Activated T-cell treated with anti-CD3 and anti-CD28 coated beads, Interleukin-2, amount 50 U/mL, for 24 hours (primary cell): ENCODE data around the gene BLACAT1.
"Not testable (repeated sequence)": the region's sequence is repeated elsewhere in the genome, so short reads cannot be mapped to it uniquely, and the experiment has no call there.

Experiments
- DNase-seq: peaks from one replicate; pipeline ENCODE4 v3.0.0-alpha.2; 2020
- H3K27ac Mint-ChIP-seq: 2 replicates; pipeline ENCODE4 v1.8.0; 2020; ENCODE audit warnings: mild to moderate bottlenecking, mixed read lengths
- H3K27me3 Mint-ChIP-seq: 2 replicates; pipeline ENCODE4 v1.8.0; 2020; ENCODE audit warnings: mixed read lengths
- H3K36me3 Mint-ChIP-seq: 2 replicates; pipeline ENCODE4 v1.8.0; 2020; ENCODE audit warnings: low read depth, mixed read lengths
- H3K4me1 Mint-ChIP-seq: 2 replicates; pipeline ENCODE4 v1.8.0; 2020; ENCODE audit warnings: low read depth, mixed read lengths
- H3K4me3 Mint-ChIP-seq: 2 replicates; pipeline ENCODE4 v1.8.0; 2020; ENCODE audit warnings: mild to moderate bottlenecking, moderate library complexity, mixed read lengths
- H3K9me3 Mint-ChIP-seq: 2 replicates; pipeline ENCODE4 v1.8.0; 2020; ENCODE audit warnings: mixed read lengths

Gene BLACAT1

GRCh38 chr1:205430696-205431305, 25.0 kb downstream of the BLACAT1 start:
- DNase-seq = peak; percentile 76
- Mint-ChIP-seq H3K4me1 (peaks cover 8% of the 10 kb centered on the region), H3K9me3 (no peaks in the 10 kb centered on the region), H3K36me3 (no peaks in the 10 kb centered on the region), H3K4me3 (peak overlapping the region; percentile 77), H3K27me3 (peaks cover 5% of the 10 kb centered on the region), H3K27ac (no peak overlapping the region)

DNA sequence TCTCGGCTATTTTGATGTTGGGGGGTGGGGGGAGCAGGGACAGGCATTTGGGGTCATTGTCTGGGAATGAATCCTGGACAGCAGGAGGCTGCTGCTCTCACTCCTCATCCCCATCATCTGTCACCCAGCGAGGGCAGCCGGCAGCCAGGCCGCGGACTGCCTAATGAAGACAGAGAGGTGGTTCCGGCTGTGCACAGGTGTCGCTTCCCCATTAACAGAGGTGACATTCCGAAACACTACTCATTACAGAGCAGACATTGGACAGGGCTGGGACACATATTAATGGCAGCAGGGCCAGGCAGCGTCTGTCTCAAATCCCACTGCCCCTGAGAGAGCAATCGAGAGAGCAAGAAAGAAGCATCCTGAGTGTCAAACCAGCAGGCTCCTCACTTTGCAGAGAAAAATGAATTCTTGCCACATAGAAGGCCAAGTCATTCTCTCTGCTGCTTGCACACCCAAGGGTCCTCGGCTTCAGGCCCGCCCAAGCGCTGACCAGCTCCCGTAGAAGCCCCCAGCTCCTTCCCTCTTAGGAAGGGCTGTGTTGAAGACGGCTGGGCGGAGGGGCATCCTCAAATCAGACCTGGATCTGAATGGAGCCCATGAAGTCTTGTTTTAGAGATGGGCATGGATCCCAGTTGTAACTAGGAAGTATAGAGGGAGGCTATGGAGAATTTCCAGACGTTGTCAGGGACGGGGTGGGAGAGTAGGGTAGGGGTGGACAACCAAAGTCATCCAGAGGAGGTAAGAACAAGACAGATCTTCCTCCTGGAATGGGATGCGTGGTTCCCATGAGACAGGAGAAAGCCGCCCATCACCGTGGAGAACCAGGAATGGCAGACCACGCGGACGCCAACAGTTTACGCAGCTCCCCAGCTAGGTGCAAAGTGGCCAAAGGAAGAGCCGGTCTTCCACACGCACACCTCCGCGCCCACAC, 25.8 kb downstream of the BLACAT1 start:
- Mint-ChIP-seq H3K27ac (no peak overlapping the region), H3K4me1 (peaks cover 8% of the 10 kb centered on the region), H3K4me3 (peak overlapping the region; percentile 77), H3K9me3 (no peaks in the 10 kb centered on the region), H3K36me3 (no peaks in the 10 kb centered on the region), H3K27me3 (peaks cover under 1% of the 10 kb centered on the region)
- DNase-seq = no peak

DNA sequence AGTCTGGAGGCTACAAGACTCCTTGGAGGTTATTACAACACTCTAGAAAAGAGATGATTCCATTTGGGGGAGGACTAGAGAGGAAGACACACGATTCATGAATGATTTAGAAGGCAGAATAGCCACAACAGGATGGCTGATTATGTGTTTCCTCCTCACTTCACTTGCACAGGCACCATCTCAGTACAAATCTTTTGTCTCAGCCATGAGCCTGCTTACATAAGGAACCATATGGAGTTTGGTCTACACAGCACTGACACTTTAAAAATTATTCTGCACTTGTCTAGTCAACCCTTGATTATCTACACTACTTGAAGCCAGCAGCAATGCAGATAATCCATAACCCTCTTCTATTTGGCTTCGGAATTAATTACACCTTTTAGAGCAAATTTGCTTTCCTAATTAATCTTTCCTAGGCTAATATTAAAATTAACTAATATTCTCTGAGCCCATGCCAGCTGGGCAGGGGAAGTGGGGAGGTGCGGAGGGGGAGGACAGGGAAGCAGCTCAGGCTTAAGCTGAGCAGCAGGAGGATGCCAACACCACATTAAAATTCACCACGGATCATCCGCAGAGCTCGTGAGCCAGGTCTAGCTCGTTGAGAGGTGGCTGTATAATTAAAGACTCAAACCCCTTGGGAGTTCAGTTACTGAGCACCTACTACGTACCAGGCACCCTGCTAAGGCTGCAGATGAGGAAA, 30.8 kb downstream of the BLACAT1 start:
- Mint-ChIP-seq H3K4me3 (no peak overlapping the region), H3K36me3 (no peaks in the 10 kb centered on the region), H3K9me3 (no peaks in the 10 kb centered on the region), H3K27ac (no peak overlapping the region), H3K4me1 (no peaks in the 10 kb centered on the region), H3K27me3 (peaks cover 4% of the 10 kb centered on the region)
- no peak for DNase-seq

GRCh38 chr1:205423814-205424399, 31.9 kb downstream of the BLACAT1 start:
- H3K4me3 Mint-ChIP-seq = no peak overlapping the region
- H3K36me3 Mint-ChIP-seq = no peaks in the 10 kb centered on the region
- H3K4me1 Mint-ChIP-seq = no peaks in the 10 kb centered on the region
- H3K9me3 Mint-ChIP-seq = no peaks in the 10 kb centered on the region
- no peak overlapping the region for H3K27ac Mint-ChIP-seq
- peaks cover 4% of the 10 kb centered on the region for H3K27me3 Mint-ChIP-seq
- no peak for DNase-seq

DNA sequence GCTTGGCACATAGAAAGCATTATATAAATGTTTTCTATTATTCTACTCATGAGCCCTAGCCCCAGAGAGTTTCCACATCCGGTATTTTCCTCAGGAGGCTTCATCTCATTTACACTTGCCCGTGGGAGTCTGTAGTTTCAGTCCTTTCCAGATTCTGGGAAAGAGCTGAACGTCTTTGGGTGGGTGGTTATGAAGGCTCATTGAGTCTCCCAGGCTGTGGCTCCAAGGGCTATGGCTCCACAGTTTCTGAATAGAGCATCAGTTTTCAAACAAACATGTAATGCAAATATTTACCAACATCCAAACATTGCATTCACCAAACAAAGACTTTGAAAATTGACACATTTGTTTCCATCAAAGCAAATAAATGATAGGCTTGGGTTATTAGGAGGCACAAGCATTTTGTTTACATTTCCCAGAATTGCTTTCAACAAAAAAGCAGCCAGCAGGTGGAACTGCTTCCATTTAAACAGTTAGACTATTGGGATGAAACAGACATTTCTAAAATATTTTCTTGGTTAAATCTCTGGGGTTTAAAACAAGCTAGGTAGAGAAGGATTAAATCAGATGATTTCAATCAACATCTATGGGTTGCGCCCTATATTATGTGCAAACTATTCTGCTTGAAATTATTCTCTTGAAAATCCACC, 32.7 kb downstream of the BLACAT1 start:
- Mint-ChIP-seq H3K4me1 (no peaks in the 10 kb centered on the region), H3K36me3 (no peaks in the 10 kb centered on the region), H3K9me3 (no peaks in the 10 kb centered on the region), H3K27ac (no peak overlapping the region), H3K4me3 (no peak overlapping the region), H3K27me3 (peaks cover 4% of the 10 kb centered on the region)
- no peak for DNase-seq

DNA sequence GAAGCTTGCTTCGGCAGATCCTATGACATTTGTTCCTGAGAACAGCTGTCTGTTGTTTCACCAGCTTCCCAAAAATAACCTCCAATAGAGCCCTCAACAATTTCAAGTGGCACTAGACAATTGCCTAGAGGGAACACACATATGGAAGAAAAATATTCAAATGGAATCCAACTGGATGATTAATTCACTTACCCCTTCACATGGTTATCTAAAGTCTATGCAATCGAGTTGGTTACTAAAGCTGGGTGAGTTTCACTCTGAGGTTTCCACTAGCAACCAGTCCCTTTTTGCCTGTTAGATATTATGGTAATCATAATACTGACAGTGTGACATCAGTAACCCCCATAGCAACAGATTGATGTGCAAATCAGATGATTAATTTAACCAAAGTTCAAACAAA, 34.0 kb downstream of the BLACAT1 start, which contains the start of gene LEMD1:
Gene LEMD1, minus strand, starts transcription at position 259 of the 400 bp plus-strand sequence. CDS start 1,520 bp downstream, outside the sequence.
- H3K4me1 Mint-ChIP-seq = no peaks in the 10 kb centered on the region
- no peak for DNase-seq
- peaks cover 4% of the 10 kb centered on the region for H3K27me3 Mint-ChIP-seq
- no peaks in the 10 kb centered on the region for H3K36me3 Mint-ChIP-seq
- H3K9me3 Mint-ChIP-seq = no peaks in the 10 kb centered on the region
- no peak within 1 kb of the TSS for H3K4me3 Mint-ChIP-seq
- H3K27ac Mint-ChIP-seq = no peak within 1 kb of the TSS

- no peak overlapping the region for H3K27ac Mint-ChIP-seq
- no peaks in the 10 kb centered on the region for H3K9me3 Mint-ChIP-seq
- no peak overlapping the region for H3K4me3 Mint-ChIP-seq
- no peaks in the 10 kb centered on the region for H3K36me3 Mint-ChIP-seq
- H3K4me1 Mint-ChIP-seq = no peaks in the 10 kb centered on the region
- H3K27me3 Mint-ChIP-seq = peaks cover 4% of the 10 kb centered on the region
- no peak for DNase-seq
Observed at GRCh38 chr1:205420938-205421337, 34.9 kb downstream of the BLACAT1 start.

DNA sequence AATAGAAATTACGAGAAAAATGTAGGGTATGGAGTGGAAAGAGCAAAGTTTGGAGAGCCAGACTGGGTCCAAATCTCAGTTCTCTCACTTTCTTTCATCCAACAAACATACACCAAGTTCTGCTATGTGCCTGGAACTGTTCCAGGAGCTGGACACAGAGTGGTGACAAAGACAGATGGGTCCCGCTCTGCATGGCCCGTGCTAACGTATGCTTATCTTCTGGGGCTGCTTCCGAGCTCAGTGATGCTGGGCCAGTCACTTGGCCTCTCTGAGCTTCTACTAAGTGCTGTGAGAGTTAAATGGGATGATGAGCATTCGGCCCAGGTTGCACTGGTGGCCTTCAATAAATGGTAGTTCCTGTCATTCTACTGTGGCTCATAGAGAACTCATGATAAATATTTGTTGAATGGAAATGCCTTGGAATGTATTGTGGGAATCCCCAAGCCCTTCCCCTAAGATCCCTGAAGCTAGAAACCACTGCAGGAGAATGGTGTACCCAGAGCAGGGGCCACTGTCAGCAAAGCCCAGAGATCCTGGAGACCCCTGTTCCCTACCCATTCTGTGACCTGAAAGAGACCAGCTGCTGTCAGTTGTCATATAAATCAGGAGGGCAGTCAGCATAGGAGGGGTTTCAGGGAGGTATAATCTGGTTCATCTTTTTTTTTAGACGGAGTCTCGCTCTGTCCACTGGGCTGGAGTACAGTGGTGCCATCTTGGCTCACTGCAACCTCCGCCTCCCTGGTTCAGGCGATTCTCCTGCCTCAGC, 37.8 kb downstream of the BLACAT1 start:
- Mint-ChIP-seq H3K4me3 (no peak overlapping the region), H3K36me3 (no peaks in the 10 kb centered on the region), H3K9me3 (no peaks in the 10 kb centered on the region), H3K27me3 (no peaks in the 10 kb centered on the region), H3K27ac (no peak overlapping the region), H3K4me1 (no peaks in the 10 kb centered on the region)
- no peak for DNase-seq

DNA sequence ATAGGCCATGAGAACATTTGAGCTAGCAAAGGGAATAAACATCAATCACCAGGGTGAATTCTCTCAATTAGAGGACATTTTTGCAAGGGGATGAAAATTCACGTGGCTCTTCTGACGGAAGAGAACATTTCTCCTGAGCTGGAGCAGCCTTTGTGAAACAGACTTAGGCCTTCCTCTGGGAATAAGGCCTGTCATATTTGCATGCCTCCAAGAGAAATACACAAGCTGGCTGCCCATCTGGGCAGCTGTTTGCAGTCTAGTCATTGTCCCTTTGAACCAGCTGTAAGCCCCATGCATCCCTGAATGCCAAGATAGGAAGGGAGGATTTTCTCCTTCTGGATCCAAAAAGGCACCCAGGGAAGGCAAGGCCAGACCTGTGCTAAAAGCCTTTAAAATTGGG, 39.5 kb downstream of the BLACAT1 start:
- Mint-ChIP-seq H3K9me3 (no peaks in the 10 kb centered on the region), H3K4me1 (no peaks in the 10 kb centered on the region), H3K27ac (no peak overlapping the region), H3K36me3 (no peaks in the 10 kb centered on the region), H3K4me3 (no peak overlapping the region), H3K27me3 (no peaks in the 10 kb centered on the region)
- DNase-seq = no peak

DNA sequence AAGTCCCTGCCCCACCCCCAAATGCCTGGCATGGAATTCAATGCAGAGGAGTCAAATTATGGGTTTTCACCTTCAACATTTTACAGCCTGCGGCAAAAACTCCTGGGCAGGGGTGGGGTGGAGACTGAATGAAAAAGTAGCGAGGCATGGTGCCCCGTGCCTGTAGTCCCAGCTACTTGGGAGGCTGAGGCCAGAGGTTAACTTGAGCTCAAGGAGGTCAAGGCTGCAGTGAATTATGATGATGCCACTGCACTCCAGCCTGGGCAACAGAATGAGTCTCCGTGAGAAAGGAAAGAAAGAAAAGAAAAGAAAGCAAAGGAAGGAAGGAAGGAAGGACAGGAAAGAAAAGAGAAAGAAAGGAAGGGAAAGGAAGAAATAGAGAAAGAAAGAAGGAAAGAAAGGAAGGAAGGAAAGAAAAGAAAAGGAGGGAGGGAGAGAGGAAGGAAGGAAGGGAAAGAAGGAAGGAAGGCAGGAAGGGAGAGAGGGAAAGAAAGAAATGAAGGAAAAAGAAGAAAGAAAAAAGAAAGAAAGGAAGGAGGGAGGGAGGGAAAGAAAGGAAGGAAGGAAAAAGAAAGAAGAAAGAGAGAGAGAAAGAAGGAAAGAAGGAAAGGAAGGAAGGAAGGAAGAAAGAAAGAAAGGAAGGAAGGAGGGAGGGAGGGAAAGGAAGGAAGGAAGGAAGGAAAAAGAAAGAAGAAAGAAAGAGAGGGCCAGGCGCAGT, 45.1 kb downstream of the BLACAT1 start:
- no peaks in the 10 kb centered on the region for H3K36me3 Mint-ChIP-seq
- no peaks in the 10 kb centered on the region for H3K27me3 Mint-ChIP-seq
- DNase-seq = no peak
- H3K9me3 Mint-ChIP-seq = no peaks in the 10 kb centered on the region
- no peak overlapping the region for H3K27ac Mint-ChIP-seq
- peaks cover 11% of the 10 kb centered on the region for H3K4me1 Mint-ChIP-seq
- H3K4me3 Mint-ChIP-seq = no peak overlapping the region

- no peaks in the 10 kb centered on the region for H3K36me3 Mint-ChIP-seq
- H3K4me3 Mint-ChIP-seq = no peak overlapping the region
- H3K9me3 Mint-ChIP-seq = peaks cover 2% of the 10 kb centered on the region
- no peak for DNase-seq
- no peak overlapping the region for H3K27ac Mint-ChIP-seq
- no peaks in the 10 kb centered on the region for H3K27me3 Mint-ChIP-seq
- peaks cover 11% of the 10 kb centered on the region for H3K4me1 Mint-ChIP-seq
Observed at GRCh38 chr1:205407970-205408369, 47.9 kb downstream of the BLACAT1 start.

- not testable (repeated sequence) for H3K27ac Mint-ChIP-seq, H3K27me3 Mint-ChIP-seq, H3K36me3 Mint-ChIP-seq, DNase-seq, H3K4me3 Mint-ChIP-seq, H3K9me3 Mint-ChIP-seq
- peaks cover 11% of the 10 kb centered on the region for H3K4me1 Mint-ChIP-seq
Observed at GRCh38 chr1:205406252-205406651, 49.6 kb downstream of the BLACAT1 start.
